IMR-90 (cell line): ENCODE data around the gene SUPT20HL2. TPM values are rescaled to one million over a fixed set of nuclear protein-coding genes. Genes with fewer than 3 reads are reported as not detected.
A peak's percentile ranks its signal among the peaks of the same experiment; 100 is the strongest.

Source experiments
- ATAC-seq: fragments of 200-7000 bp; cut with Tn5 transposase; 2 replicates; pipeline ENCODE4 v1.9.1; 2020; ENCODE audit warnings: low read depth, mild to moderate bottlenecking, moderate library complexity
- BruUV-seq: library from RNA; stranded (reverse); fragments of 400-500 nt; replicated peaks from 2 replicates; lab custom pipeline; 2021; lab: Mats Ljungman, UMichigan
- CTCF ChIA-PET: fragments of 300-600 bp; formaldehyde crosslinking; extraction: SDS; loops from one replicate; lab custom pipeline; 2021; ENCODE audit warnings: antibody characterized with exemption; lab: Yijun Ruan, JAX
- POLR2A ChIA-PET: fragments of 300-600 bp; sonication (Branson Sonifier 250); formaldehyde crosslinking; loops from one replicate; lab custom pipeline; 2022; ENCODE audit warnings: antibody characterized with exemption; ENCODE audit not compliant: unreplicated experiment; lab: Charles Lee
- DNase-seq: peaks from one replicate; pipeline ENCODE4 v3.0.0; 2013
- H2AFZ ChIP-seq: replicated peaks from 2 replicates; pipeline ENCODE3; 2013; ENCODE audit warnings: low read length, mild to moderate bottlenecking; ENCODE audit not compliant: poor library complexity
- H2AK5ac ChIP-seq: 2 replicates; pipeline ENCODE4 v1.6.1; 2013; ENCODE audit warnings: low read depth, low read length, inconsistent platforms
- H2AK9ac ChIP-seq: replicated peaks from 2 replicates; pipeline ENCODE3; 2013; ENCODE audit warnings: mild to moderate bottlenecking, low read depth, low read length, moderate library complexity; ENCODE audit not compliant: poor library complexity
- H2BK120ac ChIP-seq: 2 replicates; pipeline ENCODE4 v1.6.1; 2013; ENCODE audit warnings: low read depth, low read length, inconsistent platforms
- H2BK15ac ChIP-seq: 3 replicates; pipeline ENCODE4 v1.6.1; 2013; ENCODE audit warnings: low read depth, low read length, inconsistent platforms
- H2BK20ac ChIP-seq: 2 replicates; pipeline ENCODE4 v1.6.1; 2013; ENCODE audit warnings: low read depth, mild to moderate bottlenecking, inconsistent platforms, low read length, moderate library complexity
- H2BK5ac ChIP-seq: 2 replicates; pipeline ENCODE4 v1.6.1; 2013; ENCODE audit warnings: mild to moderate bottlenecking, low read depth, low read length, inconsistent platforms; ENCODE audit not compliant: poor library complexity, severe bottlenecking
- H3K14ac ChIP-seq: replicated peaks from 2 replicates; pipeline ENCODE4 v1.6.1; 2013; ENCODE audit warnings: low read depth, low read length, inconsistent platforms
- H3K18ac ChIP-seq: 2 replicates; pipeline ENCODE4 v1.6.1; 2013; ENCODE audit warnings: low read depth, low read length, control low read depth
- H3K23ac ChIP-seq: 2 replicates; pipeline ENCODE4 v1.6.1; 2013; ENCODE audit warnings: low read depth, low read length, inconsistent platforms
- H3K27ac ChIP-seq: 2 replicates; pipeline ENCODE4 v1.5.1; 2013; ENCODE audit warnings: mild to moderate bottlenecking, control low read depth, low read length; ENCODE audit not compliant: insufficient read depth
- H3K27me3 ChIP-seq: 2 replicates; pipeline ENCODE4 v1.6.1; 2013; ENCODE audit warnings: low read length; ENCODE audit not compliant: control insufficient read depth, insufficient read depth
- H3K36me3 ChIP-seq: 2 replicates; pipeline ENCODE4 v1.6.1; 2013; ENCODE audit warnings: low read length, mixed read lengths; ENCODE audit not compliant: control insufficient read depth, insufficient read depth
- H3K4ac ChIP-seq: 2 replicates; pipeline ENCODE4 v1.6.1; 2013; ENCODE audit warnings: low read depth, low read length, inconsistent platforms
- H3K4me1 ChIP-seq: 2 replicates; pipeline ENCODE4 v1.6.1; 2013; ENCODE audit warnings: low read length, mixed read lengths; ENCODE audit not compliant: control insufficient read depth, insufficient read depth
- H3K4me2 ChIP-seq: 2 replicates; pipeline ENCODE4 v1.6.1; 2013; ENCODE audit warnings: low read depth, mild to moderate bottlenecking, control low read depth, low read length, moderate library complexity
- H3K4me3 ChIP-seq: 2 replicates; pipeline ENCODE4 v1.5.1; 2013; ENCODE audit warnings: low read depth, mild to moderate bottlenecking, control low read depth, low read length, moderate library complexity; ENCODE audit not compliant: insufficient read depth
- H3K56ac ChIP-seq: 2 replicates; pipeline ENCODE4 v1.6.1; 2013; ENCODE audit warnings: low read length, inconsistent platforms; ENCODE audit not compliant: insufficient read depth; ENCODE audit errors: extremely low read depth
- H3K79me1 ChIP-seq, 2 experiments: 2 replicates each; pipeline ENCODE4 v1.6.1; 2013; ENCODE audit warnings: low read length in 2 of 2, inconsistent platforms in 1 of 2, low read depth in 1 of 2
- H3K9ac ChIP-seq: 2 replicates; pipeline ENCODE4 v1.6.1; 2013; ENCODE audit warnings: low read depth, low read length, control low read depth
- H3K9me1 ChIP-seq: 2 replicates; pipeline ENCODE4 v1.6.1; 2013; ENCODE audit warnings: low read length, inconsistent platforms; ENCODE audit not compliant: insufficient read depth
- H3K9me3 ChIP-seq: 2 replicates; pipeline ENCODE4 v1.6.1; 2013; ENCODE audit warnings: low read length; ENCODE audit not compliant: control insufficient read depth, insufficient read depth
- H4K20me1 ChIP-seq: 2 replicates; pipeline ENCODE4 v1.6.1; 2013; ENCODE audit warnings: low read length, inconsistent platforms; ENCODE audit not compliant: insufficient read depth
- H4K5ac ChIP-seq: 2 replicates; pipeline ENCODE4 v1.6.1; 2013; ENCODE audit warnings: mild to moderate bottlenecking, low read depth, low read length, control low read depth
- H4K8ac ChIP-seq, 2 experiments: 2 replicates each; pipeline ENCODE4 v1.6.1; 2013; ENCODE audit warnings: low read depth in 2 of 2, low read length in 2 of 2, control low read depth in 1 of 2, inconsistent platforms in 1 of 2
- H4K91ac ChIP-seq: 2 replicates; pipeline ENCODE4 v1.6.1; 2013; ENCODE audit warnings: low read depth, low read length, inconsistent platforms; ENCODE audit not compliant: insufficient read depth
- BHLHE40 ChIP-seq: fragments of 150-350 bp; IDR thresholded peaks from 2 replicates; pipeline ENCODE4 v1.6.1; 2016; ENCODE audit warnings: mild to moderate bottlenecking, low read depth, low read length
- CEBPB ChIP-seq: IDR thresholded peaks from 2 replicates; pipeline ENCODE4 v1.6.1; 2012; ENCODE audit warnings: low read depth, low read length, improper control_type of control experiment
- CHD1 ChIP-seq: IDR thresholded peaks from 2 replicates; pipeline ENCODE4 v1.6.1; 2012; ENCODE audit warnings: low read depth, low read length, improper control_type of control experiment
- FOS ChIP-seq: fragments of 150-350 bp; IDR thresholded peaks from 2 replicates; pipeline ENCODE4 v1.6.1; 2016; ENCODE audit warnings: low read depth, low read length
- MAZ ChIP-seq: IDR thresholded peaks from 2 replicates; pipeline ENCODE4 v1.6.1; 2012; ENCODE audit warnings: low read depth, mild to moderate bottlenecking, low read length, improper control_type of control experiment, moderate library complexity, borderline replicate concordance
- MXI1 ChIP-seq: IDR thresholded peaks from 2 replicates; pipeline ENCODE4 v1.6.1; 2012; ENCODE audit warnings: low read depth, mild to moderate bottlenecking, low read length, moderate library complexity, borderline replicate concordance
- POLR2A ChIP-seq: IDR thresholded peaks from 2 replicates; pipeline ENCODE4 v1.6.1; 2012; ENCODE audit warnings: mild to moderate bottlenecking, low read depth, low read length
- RAD21 ChIP-seq: IDR thresholded peaks from 2 replicates; pipeline ENCODE4 v1.6.1; 2012; ENCODE audit warnings: low read length, improper control_type of control experiment
- RCOR1 ChIP-seq: IDR thresholded peaks from 2 replicates; pipeline ENCODE4 v1.6.1; 2012; ENCODE audit warnings: mild to moderate bottlenecking, low read length, improper control_type of control experiment; ENCODE audit not compliant: insufficient replicate concordance
- RFX5 ChIP-seq: IDR thresholded peaks from 2 replicates; pipeline ENCODE4 v1.8.0; 2012; ENCODE audit warnings: low read depth, mild to moderate bottlenecking, low read length, moderate library complexity
- SMC3 ChIP-seq: fragments of 150-350 bp; IDR thresholded peaks from 2 replicates; pipeline ENCODE4 v1.6.1; 2016; ENCODE audit warnings: low read depth, mild to moderate bottlenecking, antibody characterized with exemption, low read length, moderate library complexity
- WGBS, 2 experiments: methylation state at CpG; one replicate each; pipeline versions ENCODE4 v1.1.5 to v1.1.7; 2013; ENCODE audit warnings: missing lambda C conversion rate in 2 of 2; ENCODE audit not compliant: insufficient read length in 1 of 2; ENCODE audit errors: extremely low coverage in 2 of 2; 5-methylcytosine and 5-hydroxymethylcytosine counted together
- dilution Hi-C: fragments of 300-500 bp; cut with HindIII; formaldehyde crosslinking; loops from one replicate; pipeline ENCODE4 v1.14.3; 2018; ENCODE audit warnings: low sequenced_read_pairs; ENCODE audit not compliant: unreplicated experiment
- in situ Hi-C: fragments of 300-500 bp; cut with MboI; formaldehyde crosslinking; loops from 3 replicates; pipeline ENCODE4 v1.14.3; 2019; ENCODE audit warnings: low sequenced_read_pairs, inconsistent platforms, mixed read lengths
- intact Hi-C: fragments of 100-400 bp; cut with micrococcal nuclease; formaldehyde crosslinking; loops from 2 replicates; pipeline ENCODE4 v1.10.0; 2022
- polyA plus RNA-seq, 3 experiments: library from polyadenylated mRNA; depleted of rRNA; stranded (reverse); fragments of >200 nt; gene quantifications; 2 replicates each; pipeline ENCODE4 v1.2.3, GENCODE V29; 2012; ENCODE audit warnings: low replicate concordance in 1 of 3
- total RNA-seq: library from RNA; depleted of rRNA; stranded (reverse); fragments of >200 nt; gene quantifications from 2 replicates; pipeline ENCODE4 v1.2.3, GENCODE V29; 2012
- TF ChIP-seq, protein P1 (sequence below): fragments of 150-350 bp; IDR thresholded peaks from 2 replicates; pipeline ENCODE4 v1.6.1; 2017; ENCODE audit warnings: mild to moderate bottlenecking, antibody characterized with exemption, low read length, low read depth
- TF ChIP-seq, protein P2 (sequence below): conservative IDR thresholded peaks from 2 replicates; pipeline ENCODE4 v1.5.1; 2012; ENCODE audit warnings: mild to moderate bottlenecking, low read depth, low read length, improper control_type of control experiment

The SUPT20HL2 gene
- total and polyA plus RNA-seq, 2 of the 4 experiments (the other 2 are of a cell fraction) = not detected

DNA sequence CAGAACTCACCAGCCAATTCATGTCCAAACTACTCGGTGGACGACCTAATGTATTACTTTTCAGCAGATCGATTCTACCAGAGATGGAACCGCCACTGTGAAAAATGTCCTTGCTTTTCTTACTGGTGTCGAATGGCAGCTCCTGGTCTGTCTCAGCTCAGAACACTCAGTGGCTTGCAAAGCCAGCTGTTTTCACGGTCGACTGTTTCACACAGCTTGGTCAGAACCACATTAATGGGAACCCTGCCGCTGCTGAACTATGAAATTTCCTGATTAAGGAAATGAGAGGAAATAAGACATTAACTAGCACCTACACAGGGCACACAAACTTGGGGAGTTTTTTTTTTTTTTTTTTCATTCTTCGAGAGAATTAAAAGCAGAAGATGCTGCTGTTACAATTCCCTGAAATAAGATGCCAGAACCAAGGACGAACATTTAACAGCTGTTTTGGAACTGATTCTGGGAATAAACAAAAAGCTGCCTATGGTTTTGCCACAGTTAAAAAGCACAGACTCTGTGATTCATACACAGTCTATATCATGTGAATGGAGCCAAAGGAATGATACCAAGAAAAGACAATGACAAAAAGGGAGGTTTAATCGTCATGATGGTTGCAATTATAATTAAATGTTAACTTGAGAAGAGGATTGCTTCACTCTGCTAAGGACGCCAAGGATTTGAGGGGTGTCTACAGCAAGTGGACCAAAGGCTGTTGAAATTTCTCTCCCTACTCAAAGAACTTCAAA is 31.3 kb downstream of the SUPT20HL2 start:
- H2BK5ac ChIP-seq = no peak overlapping the region
- H3K27ac ChIP-seq = peak overlapping the region; percentile 61; the same call in 1 of the 2 replicates
- H3K4me2 ChIP-seq = peak overlapping the region; percentile 62; the same call in 1 of the 2 replicates
- no peak overlapping the region for H3K14ac ChIP-seq
- DNase-seq (peak; percentile 31), ATAC-seq (peak; percentile 57)
- H3K23ac ChIP-seq = no peak overlapping the region
- no peaks in the 10 kb centered on the region for H3K9me3 ChIP-seq
- H2BK120ac ChIP-seq = no peak overlapping the region
- POLR2A ChIA-PET = no interaction called here
- peak overlapping the region; percentile 72 for H2AFZ ChIP-seq
- no peaks in the 10 kb centered on the region for H3K79me1 ChIP-seq
- H3K4me3 ChIP-seq = no peak overlapping the region
- no peaks in the 10 kb centered on the region for H3K36me3 ChIP-seq
- intact Hi-C loops = no loop called here
- no peak overlapping the region for H3K4ac ChIP-seq
- H3K4me1 ChIP-seq = peaks cover 2% of the 10 kb centered on the region; the same call in 1 of the 2 replicates
- H3K18ac ChIP-seq = no peak overlapping the region
- H2BK15ac ChIP-seq = no peak overlapping the region
- H2AK5ac ChIP-seq = no peak overlapping the region
- H4K8ac ChIP-seq = no peak overlapping the region
- no peaks in the 10 kb centered on the region for H4K20me1 ChIP-seq
- TF ChIP-seq CHD1 (no peak), POLR2A (no peak), MAZ (no peak), FOS (no peak), CEBPB (no peak), RFX5 (no peak), BHLHE40 (no peak), MXI1 (no peak), RAD21 (no peak), RCOR1 (no peak), SMC3 (no peak)
- TF ChIP-seq, protein P1, sequence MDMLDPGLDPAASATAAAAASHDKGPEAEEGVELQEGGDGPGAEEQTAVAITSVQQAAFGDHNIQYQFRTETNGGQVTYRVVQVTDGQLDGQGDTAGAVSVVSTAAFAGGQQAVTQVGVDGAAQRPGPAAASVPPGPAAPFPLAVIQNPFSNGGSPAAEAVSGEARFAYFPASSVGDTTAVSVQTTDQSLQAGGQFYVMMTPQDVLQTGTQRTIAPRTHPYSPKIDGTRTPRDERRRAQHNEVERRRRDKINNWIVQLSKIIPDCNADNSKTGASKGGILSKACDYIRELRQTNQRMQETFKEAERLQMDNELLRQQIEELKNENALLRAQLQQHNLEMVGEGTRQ = no peak
- TF ChIP-seq, protein P2, sequence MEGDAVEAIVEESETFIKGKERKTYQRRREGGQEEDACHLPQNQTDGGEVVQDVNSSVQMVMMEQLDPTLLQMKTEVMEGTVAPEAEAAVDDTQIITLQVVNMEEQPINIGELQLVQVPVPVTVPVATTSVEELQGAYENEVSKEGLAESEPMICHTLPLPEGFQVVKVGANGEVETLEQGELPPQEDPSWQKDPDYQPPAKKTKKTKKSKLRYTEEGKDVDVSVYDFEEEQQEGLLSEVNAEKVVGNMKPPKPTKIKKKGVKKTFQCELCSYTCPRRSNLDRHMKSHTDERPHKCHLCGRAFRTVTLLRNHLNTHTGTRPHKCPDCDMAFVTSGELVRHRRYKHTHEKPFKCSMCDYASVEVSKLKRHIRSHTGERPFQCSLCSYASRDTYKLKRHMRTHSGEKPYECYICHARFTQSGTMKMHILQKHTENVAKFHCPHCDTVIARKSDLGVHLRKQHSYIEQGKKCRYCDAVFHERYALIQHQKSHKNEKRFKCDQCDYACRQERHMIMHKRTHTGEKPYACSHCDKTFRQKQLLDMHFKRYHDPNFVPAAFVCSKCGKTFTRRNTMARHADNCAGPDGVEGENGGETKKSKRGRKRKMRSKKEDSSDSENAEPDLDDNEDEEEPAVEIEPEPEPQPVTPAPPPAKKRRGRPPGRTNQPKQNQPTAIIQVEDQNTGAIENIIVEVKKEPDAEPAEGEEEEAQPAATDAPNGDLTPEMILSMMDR = no peak
- no peak overlapping the region for H3K56ac ChIP-seq
- H3K27me3 ChIP-seq = peaks cover 17% of the 10 kb centered on the region
- CTCF ChIA-PET = no interaction called here
- H4K5ac ChIP-seq = no peak overlapping the region
- no peak overlapping the region for H2BK20ac ChIP-seq
- H3K9me1 ChIP-seq = no peaks in the 10 kb centered on the region
- no peak overlapping the region for H3K9ac ChIP-seq
- H2AK9ac ChIP-seq = no peak overlapping the region
- H4K91ac ChIP-seq = no peak overlapping the region
- dilution Hi-C loops = no loop called here
- in situ Hi-C loops = no loop called here
- BruUV-seq = no TSS peak
- 41% methylated on average over 3 of the region's 12 CpGs; no CpG with 5 or more reads in 1 of the 2 experiments for WGBS, 2 experiments
